HG03097 (cell line): Measurements from ENCODE around the gene ZFP82.

Source experiments
- ATAC-seq: cut with Tn5 transposase; IDR thresholded peaks from one replicate; pipeline ENCODE4 v1.9.1; 2021; ENCODE audit not compliant: unreplicated experiment, low FRiP score

Gene ZFP82

DNA sequence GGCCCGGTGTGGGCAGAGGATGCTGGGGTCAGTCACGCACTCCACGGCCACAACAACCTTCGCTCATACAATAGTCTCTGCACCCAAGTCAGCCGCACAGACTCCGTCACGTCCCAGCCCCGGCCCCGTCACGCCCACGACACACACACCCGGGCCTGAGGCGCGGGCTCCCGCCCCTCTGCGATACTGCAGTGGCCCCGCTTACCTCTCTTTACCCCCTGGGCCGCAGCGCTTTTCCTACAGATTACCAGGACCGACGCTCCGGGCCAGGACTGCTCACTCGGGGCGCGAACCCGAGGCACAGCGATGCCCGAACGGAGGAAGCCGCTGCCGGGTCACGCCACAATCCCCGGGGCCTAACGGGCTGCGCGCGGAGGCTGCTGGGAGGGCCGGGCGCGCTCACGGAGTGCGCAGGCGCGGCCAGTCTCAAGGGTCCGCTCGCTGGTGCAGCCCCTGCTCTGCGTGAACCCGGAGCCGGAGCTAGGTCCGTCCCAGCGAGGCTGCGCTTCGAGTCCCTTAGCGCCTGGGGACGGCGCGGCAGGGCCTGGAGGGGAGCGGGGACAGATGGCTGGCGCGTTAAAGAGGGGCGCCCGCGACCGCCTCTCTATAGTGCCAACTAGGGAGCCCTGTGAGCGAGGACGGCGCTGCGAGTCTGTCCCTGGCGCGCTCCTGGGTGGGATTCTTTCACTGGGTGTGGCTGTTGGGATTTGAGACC, at the start of gene ZFP82:
Gene ZFP82 (minus strand): TSS at position 358 of the 715 bp plus-strand sequence. CDS start 8,855 bp downstream, outside the sequence.
- ATAC-seq: peak; percentile 86

DNA sequence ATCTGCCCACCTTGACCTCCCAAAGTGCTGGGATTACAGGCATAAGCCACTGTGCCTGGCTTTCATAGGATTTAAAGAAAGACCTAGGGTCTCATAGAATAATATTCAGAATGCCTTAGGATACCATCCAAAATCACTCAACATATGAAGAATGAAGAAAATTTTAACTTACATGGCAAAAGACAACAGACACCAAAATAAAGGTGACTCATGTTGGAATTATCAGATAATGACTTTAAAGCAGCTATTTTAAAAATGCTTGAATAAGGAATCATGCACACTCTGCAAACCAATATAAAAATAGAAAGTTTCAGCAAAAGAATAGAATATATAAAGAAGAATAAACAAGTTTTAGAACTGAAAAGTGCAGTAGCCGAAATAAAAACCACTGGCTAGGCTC, 41.6 kb upstream of the ZFP82 start:
- no peak for ATAC-seq

DNA sequence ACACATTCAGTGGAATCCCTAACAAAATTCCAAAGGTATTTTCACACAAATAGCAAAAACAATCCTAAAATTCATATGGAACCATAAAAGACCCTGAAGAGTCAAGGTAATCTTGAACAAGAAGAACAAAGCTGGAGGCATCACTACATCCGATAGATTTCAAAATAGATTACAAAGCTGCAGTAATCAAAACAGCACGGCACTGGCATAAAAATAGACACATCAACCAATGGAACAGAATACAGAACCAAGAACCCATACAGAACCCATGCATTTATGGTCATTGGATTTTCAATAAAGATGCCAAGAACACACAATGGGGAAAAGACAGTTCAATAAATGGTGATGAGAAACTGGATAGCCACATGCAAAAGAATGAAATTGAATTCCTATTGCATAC, 38.4 kb upstream of the ZFP82 start:
- ATAC-seq: no peak

DNA sequence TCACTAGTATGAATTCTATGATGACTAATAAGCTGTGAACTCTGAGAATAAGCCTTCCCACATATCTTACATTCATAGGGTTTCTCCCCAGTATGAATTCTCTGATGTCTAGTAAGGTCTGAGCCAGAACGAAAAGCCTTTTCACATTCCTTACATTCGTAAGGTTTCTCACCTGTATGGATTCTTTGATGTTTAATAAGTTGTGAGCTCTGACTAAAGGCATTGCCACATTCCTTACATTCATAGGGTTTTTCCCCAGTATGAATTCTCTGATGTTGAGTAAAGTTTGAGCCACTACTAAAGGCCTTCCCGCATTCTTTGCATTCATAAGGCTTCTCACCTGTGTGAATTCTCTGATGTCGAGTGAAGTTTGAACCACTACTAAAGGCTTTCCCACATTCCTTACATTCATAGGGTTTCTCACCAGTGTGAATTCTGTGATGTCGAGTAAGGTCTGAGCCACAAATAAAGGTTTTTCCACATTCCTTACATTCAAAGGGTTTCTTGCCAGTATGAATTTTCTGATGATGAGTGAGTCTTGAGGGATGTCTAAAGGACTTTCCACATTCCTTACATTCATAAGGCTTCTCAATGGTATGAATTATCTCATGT, 30.7 kb upstream of the ZFP82 start:
- no peak for ATAC-seq

DNA sequence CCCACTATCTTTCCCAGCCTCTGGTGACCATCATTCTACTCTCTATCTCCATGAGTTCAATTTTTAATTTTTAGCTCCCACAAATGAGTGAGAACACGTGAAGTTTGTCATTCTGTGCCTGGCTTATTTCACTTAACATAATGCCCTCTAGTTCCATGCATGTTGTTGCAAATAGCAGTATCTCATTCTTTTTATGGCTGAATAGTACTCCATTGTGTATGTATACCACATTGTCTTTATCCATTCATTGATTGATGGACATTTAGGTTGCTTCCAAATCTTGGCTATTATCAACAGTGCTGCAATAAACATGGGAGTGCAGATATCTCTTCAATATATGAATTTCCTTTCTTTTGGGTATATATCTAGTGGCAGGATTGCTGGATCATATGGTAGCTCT, 22.9 kb upstream of the ZFP82 start:
- no peak for ATAC-seq

DNA sequence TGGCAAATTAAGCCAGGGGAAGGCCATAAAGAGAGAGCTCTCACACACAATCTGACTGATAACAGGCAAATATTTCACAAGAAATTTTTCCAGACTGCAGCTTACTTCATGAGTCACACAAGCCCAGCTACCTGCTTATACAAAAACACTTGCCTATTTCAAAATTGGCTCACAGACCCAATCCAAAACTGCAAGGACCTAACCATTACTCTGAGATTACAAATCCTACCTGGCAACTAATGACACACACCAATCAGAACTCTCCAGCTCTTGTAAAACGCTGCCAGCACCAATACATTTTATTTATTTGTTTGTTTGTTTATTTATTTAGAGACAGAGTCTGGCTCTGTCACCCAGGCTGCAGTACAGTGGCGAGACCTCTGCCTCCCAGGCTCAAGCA, 18.1 kb upstream of the ZFP82 start:
- no peak for ATAC-seq

DNA sequence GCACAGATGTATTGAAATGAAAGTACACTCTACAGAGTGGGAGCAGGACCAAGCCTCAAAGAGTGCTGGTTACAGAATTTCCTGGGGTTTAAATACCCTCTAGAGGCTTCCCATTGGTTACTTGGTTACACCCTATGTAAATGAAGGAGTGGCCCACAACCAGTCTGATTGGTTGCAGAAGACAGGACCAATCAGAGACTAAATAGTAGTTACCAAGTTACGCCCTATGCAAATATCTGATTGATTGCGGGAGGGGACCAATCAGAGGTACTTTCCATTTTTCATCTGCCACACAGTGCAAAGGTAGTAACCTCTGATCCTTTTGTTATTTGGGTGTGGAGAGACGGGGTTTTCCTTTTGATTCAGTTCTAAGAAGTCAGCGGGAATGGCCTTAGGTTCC, 5.5 kb upstream of the ZFP82 start:
- ATAC-seq: no peak

DNA sequence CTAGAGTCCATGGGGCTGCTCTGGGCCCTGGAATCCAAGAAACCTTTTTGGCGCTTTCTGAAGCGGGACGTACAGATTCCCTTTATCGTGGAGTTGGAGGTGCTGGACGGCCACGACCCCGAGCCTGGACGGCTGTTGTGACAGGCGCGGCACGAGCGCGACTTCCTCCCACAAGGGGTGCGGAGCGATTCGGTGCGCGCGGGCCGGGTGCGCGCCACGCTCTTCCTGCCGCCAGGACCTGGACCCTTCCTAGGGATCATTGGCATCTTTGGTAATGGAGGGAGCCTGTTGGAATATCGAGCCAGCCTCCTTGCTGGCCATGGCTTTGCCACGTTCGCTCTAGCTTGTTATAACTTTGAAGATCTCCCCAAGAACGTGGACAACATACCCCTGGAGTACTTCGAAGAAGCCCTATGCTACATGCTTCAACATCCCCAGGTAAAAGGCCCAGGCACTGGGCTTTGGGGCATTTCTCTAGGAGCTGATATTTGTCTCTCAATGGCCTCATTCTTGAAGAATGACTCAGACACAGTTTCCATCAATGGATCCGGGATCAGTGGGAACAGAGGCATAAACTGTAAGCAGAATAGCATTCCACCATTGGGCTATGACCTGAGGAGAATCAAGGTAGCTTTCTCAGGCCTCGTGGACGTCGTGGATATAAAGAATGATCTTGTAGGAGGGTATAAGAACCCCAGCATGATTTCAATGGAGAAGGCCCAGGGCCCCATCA, 3.5 kb upstream of the ZFP82 start:
- no peak for ATAC-seq

DNA sequence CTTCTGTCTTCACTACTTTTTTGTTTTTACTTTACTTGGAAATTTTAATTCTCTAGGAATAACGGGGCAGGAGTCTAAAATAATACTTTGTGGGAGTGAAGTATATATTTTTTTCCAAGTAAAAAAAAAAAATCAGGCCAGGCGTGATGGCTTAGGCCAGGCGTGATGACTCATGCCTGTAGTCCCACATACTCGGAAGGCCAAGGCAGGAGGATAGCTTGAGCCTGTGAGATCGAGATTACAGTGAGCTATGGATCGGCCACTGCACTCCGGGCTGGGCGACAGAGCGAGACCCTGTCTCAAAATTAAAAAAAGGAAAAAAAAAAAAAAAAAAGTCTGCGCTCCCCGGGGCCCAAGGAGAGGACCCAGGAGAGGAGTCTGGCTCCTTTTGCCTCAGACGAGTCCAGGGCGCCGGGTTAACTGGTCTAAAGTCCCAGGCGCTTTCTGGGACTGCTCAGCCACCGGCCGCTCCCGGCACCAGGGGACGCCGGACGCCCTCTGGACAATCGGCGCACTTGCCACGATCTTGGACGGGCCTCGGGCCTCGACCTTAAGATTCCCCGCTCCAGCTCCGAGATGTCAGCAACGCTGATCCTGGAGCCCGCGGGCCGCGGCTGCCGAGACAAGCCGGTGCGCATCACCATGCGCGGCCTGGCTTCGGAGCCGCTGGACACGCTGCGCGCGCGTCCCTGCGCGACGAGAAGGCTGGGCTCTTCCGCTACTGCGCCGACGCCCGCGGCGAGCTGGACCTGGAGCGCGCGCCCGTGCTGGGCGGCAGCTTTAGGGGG, 2.7 kb upstream of the ZFP82 start:
- no peak for ATAC-seq

DNA sequence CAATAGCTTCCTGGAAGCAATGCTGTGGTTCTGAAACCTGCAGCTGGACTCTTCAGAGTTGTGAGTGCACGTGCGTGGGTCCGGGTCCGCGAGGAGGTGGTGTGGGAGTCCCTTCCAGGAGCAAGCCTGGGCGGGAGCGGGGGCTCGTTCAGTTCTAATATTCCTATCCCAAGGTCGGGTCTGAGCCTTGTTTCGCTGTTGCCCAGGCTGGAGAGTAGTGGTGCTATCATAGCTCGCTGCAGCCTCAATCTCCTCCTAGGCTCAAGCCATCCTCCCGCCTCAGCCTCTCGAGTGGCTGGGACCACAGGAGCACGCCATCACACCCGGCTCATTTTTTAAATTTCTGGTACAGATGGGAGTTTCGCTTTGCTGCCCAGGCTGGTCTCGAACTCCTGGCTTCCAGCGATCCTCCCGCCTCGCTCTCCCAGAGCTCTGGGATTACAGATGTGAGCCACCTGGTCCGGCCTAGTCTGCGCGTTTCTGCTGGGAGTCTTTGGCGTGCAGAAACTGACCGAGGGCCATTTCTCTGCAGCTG, 625 bp downstream of the ZFP82 start:
- no peak for ATAC-seq

DNA sequence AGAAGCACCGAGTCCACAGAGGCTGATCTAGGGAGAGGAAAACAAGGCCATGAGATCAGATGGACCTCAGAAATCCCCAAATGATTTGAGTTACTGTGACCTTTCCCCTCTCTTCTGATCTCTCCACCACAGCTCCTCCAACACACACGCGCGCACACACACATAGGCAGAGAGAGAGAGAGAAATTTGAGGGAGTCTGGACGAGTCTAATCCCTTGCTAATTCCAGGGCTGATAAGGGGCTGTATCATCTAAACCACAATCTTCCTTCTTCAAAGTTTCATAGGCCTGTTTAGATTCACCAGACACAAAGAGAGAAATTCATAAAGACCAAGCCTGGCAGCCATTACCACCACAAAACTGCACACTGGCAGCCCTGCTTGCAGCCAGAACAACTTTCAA, 8.6 kb downstream of the ZFP82 start:
- ATAC-seq: no peak

DNA sequence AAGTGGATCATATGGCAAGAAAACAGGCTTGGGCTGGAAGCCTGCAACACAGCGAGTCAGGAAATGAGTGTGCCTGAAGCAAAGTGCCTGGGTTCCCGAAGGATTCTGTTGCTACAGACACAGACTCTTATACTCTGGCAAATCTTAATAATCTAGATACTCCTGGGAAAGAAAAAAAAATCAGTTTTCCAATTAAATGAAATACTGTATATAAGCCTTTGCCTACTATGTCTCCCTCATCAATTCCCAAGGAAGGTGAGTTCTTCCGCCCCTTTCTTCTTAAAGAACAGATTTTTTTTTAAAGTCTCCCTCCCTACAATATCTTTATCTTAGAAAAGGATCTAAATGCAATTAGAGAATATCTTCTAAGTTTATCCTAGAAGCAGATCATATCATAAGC, 10.3 kb downstream of the ZFP82 start:
- no peak for ATAC-seq

DNA sequence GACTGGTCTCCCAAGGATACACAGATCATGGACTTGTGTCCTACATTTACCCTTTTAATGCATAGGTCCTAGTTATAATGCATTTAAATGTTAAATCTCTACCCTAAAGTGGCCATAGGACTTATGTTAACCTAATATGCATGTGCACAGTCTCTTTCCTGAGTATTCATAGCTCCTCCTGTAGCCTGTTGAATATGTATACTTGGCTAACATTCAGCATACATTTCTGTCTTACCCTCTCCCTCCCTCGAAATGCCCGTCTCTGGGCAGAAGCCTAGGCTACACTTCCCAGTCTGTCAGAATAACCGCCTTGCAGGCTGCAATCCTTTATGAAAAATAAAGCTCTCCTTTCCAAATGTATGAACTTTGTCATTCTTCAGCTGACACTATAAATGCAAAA, 13.9 kb downstream of the ZFP82 start:
- no peak for ATAC-seq

DNA sequence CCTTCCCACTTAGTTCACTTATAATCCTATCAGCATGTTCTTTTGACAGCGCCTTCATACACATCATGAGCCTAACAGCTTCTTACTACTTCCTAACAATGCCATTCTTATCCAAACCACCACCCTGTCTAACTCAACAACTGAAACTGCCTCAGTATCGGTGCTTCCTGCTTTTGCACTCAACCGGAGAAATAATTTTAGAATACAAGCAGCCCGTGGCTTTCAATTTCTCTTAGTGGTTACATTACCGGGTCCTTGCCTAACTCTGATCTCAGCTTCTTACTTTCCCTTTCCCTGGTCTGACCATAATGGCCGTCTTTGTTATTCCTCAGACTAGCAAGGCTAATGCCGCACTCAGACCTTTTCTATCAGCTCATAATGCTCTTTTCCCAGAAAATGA, 17.0 kb downstream of the ZFP82 start:
- ATAC-seq: no peak

DNA sequence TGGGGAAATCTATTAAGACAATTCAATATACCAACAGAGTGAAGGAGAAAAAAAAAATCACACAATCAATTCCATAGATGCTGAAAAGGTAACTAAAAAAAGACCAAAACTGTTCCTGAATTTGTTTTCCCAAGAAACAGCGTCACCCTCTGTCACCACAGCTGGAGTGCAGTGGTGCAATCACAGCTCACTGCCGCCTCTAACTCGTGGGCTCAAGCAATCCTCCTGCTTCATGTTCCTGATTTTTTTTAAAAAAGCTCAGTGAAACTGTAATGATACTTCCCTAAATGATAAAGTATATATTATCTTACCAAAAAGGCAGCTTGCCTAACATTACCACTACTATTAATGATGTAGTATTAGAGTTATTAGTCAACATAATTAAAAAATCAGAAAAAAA, 19.9 kb downstream of the ZFP82 start:
- ATAC-seq: no peak

DNA sequence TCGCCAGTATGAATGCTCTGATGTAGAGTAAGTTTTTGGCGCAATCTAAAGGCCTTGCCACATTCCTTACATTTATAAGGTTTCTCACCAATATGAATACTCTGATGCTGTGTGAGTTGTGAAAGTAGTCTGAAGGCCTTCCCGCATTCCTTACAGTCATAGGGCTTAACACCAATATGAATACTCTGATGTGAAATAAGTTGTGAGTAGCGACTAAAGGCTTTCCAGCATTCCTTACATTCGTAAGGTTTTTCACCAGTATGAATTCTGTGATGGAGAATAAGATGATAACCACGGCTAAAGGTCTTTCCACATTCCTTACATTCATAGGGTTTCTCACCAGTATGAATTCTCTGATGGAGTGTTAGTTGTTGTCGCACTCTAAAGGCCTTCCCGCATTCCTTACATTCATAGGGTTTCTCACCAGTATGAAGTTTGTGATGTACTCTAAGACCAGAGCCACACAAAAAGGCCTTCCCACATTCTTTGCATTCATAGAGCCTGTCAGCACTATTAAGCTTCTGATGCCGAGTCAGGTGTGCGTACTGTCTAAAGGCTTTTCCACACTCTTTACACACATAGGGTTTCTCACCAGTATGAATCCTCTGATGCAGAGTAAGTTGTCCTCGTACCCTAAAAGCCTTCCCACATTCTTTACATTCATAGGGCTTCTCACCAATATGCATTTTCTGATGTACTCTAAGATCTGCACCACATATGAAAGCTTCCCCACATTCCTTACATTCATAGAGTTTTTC, 25.3 kb downstream of the ZFP82 start:
- no peak for ATAC-seq

DNA sequence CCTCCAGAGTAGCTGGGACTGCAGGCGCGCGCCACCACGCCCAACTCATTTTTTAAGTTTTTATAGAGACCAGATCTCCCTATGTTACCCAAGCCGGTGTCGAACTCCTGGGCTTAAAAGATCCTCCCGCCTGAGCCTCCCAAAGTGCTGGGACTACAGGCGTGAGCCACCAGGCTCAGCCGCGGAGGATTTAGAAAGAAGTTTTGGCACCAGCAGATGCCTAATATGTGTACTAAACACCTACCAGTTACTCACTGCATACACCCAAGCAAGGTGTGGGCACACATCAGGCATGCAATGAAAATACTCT, 39.0 kb downstream of the ZFP82 start:
- no peak for ATAC-seq

DNA sequence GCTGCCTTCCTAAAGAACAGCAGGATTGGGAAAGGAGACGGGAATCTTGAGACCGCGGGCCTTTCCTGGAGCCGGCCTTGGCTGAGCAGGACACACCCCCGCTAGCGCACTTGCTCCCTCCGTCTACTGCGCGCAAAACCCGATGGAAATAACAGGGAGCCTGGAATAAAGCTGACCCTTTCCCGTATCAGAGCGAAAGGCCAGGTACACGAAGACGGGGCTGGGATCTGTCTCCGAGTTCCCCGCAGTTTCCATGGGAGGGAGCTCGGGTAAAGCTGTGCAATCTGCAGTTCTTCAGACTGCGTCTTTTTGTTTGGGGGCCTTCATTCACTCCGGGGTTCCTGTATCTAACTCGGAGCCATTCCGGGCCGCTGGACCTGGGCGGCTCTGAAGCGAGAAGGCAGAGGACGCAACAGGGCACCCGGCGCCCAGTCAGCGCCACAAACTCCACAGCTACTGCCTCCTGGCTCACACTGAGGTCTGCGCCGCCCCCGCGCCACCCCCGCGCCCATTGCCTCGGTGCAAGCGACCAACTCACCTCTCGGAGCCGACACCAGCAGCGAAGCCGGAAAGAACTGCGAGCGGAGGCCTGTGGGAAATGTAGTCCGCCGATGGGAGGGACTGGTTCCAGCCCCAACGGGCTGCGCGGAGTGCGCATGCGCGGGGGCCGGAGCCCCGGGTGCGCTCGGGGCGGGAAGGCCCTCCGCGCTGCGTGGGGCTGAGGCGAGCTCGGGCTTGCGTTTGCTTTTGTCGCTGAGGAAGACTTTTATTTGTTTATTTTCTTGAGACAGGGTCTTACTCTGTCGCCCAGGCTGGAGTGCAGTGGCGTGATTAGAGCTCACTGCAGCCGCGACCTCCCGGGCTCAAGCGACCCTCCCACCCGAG, 39.6 kb downstream of the ZFP82 start, which contains the start of gene ZFP14:
Gene ZFP14 (minus strand): TSS at position 577 of the 885 bp plus-strand sequence. CDS start 11,309 bp downstream, outside the sequence.
- ATAC-seq: peak; percentile 94

DNA sequence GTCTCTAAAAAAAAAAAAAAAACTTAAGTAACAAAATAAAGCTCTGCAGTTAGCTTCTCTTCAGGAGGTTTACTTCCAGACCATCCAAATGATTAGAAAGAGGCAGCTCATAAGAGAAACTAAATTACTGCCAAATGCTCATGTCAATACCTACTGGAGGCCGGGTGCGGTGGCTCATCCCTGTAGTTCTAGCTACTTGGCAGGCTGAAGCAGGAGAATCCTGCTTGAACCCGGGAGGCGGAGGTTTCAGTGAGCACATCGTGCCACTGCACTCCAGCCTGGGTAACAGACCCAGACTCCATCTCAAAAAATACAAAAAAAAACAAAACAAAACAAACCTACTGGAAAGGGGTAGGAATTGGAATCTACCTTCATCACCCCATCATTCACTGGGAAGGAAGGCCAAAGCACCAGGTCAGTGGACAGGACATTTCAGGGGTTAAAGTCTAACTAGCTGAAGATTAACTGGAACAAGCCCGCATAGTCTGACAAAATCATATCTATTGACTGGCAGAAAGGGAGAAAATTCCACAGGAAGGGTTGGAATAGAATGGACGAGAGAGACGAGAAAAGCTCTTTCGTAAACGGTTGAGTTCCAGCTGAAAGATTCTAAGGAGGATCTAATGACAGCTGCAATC, 40.8 kb downstream of the ZFP82 start:
- no peak for ATAC-seq
